Globus pallidus (tissue), 1 donor: ENCODE results near the gene CADM1.
A peak's percentile ranks its signal among the peaks of the same experiment; 100 is the strongest.

Source experiments
- DNase-seq: peaks from one replicate; pipeline ENCODE4 v3.0.0-alpha.2; 2015; ENCODE audit warnings: low spot score

CADM1 gene

GRCh38 chr11:115515647-115516395 is 11.6 kb upstream of the CADM1 start:
- no peak for DNase-seq

GRCh38 chr11:115506954-115507675 is 2.9 kb upstream of the CADM1 start:
- no peak for DNase-seq

GRCh38 chr11:115505175-115505574 is 960 bp upstream of the CADM1 start:
- no peak for DNase-seq

- DNase-seq, result no peak
These were observed 334 bp downstream of the CADM1 start for GRCh38 chr11:115503886-115504275.

GRCh38 chr11:115503083-115503885 is 931 bp downstream of the CADM1 start:
- DNase-seq, result peak; percentile 94

- no peak for DNase-seq
These were observed 1.6 kb downstream of the CADM1 start for GRCh38 chr11:115502636-115503082.

- DNase-seq, result peak; percentile 65
These were observed 2.2 kb downstream of the CADM1 start for GRCh38 chr11:115501893-115502589.

- DNase-seq, result no peak
These were observed 2.7 kb downstream of the CADM1 start for GRCh38 chr11:115501502-115501892.

GRCh38 chr11:115500547-115501501 is 3.4 kb downstream of the CADM1 start:
- peak; percentile 97 for DNase-seq

- DNase-seq, result peak; percentile 51
These were observed 4.3 kb downstream of the CADM1 start for GRCh38 chr11:115499891-115500290.

GRCh38 chr11:115499241-115499799 is 4.9 kb downstream of the CADM1 start:
- no peak for DNase-seq

GRCh38 chr11:115498354-115498753 is 5.9 kb downstream of the CADM1 start:
- DNase-seq, result no peak

GRCh38 chr11:115497303-115497702 is 6.9 kb downstream of the CADM1 start:
- DNase-seq, result no peak

GRCh38 chr11:115496892-115497291 is 7.3 kb downstream of the CADM1 start:
- peak; percentile 70 for DNase-seq

- no peak for DNase-seq
These were observed 10.3 kb downstream of the CADM1 start for GRCh38 chr11:115493905-115494304.

GRCh38 chr11:115493488-115493887 is 10.7 kb downstream of the CADM1 start:
- no peak for DNase-seq

- DNase-seq, result no peak
These were observed 14.7 kb downstream of the CADM1 start for GRCh38 chr11:115489466-115489865.

GRCh38 chr11:115488945-115489344 is 15.3 kb downstream of the CADM1 start:
- DNase-seq, result no peak

GRCh38 chr11:115481528-115481927 is 22.7 kb downstream of the CADM1 start:
- DNase-seq, result no peak

- no peak for DNase-seq
These were observed 23.6 kb downstream of the CADM1 start for GRCh38 chr11:115480611-115481010.
